Bronchial epithelial cell (primary cell): ENCODE measurements around the gene TMEM218. TPM values are rescaled to one million over a fixed set of nuclear protein-coding genes. Genes with fewer than 3 reads are reported as not detected.

Experiments used
- DNase-seq: peaks from one replicate; pipeline ENCODE4 v3.0.0-alpha.2; 2010; ENCODE audit warnings: low read depth
- FAIRE-seq: peaks from 2 replicates; lab custom pipeline; 2011; peaks lifted over from hg19 to GRCh38; lab: Jason Lieb, UNC
- H3K27me3 ChIP-seq: 2 replicates; pipeline ENCODE4 v1.5.1; 2011; ENCODE audit warnings: low read length; ENCODE audit not compliant: control insufficient read depth, insufficient read depth
- H3K36me3 ChIP-seq: 2 replicates; pipeline ENCODE4 v1.5.1; 2011; ENCODE audit warnings: low read length; ENCODE audit not compliant: control insufficient read depth, insufficient read depth
- H3K4me3 ChIP-seq: 2 replicates; pipeline ENCODE4 v1.5.1; 2011; ENCODE audit warnings: mild to moderate bottlenecking, low read depth, low read length, control low read depth
- CTCF ChIP-seq: IDR thresholded peaks from 2 replicates; pipeline ENCODE4 v1.5.1; 2011; ENCODE audit warnings: mild to moderate bottlenecking, moderate library complexity, low read length, control low read depth, inconsistent platforms; ENCODE audit not compliant: insufficient read depth, severe bottlenecking
- total RNA-seq: library from RNA; depleted of rRNA; stranded (reverse); fragments of >200 nt; gene quantifications from 2 replicates; pipeline ENCODE4 v1.2.1, GENCODE V29; 2014

Gene TMEM218
- total RNA-seq, 1 donor from 2014 or later = 28.4 TPM

GRCh38 chr11:125075900-125076317, 35.5 kb downstream of the TMEM218 start:
- no peak for FAIRE-seq

GRCh38 chr11:125075242-125075625, 36.2 kb downstream of the TMEM218 start:
- Histone ChIP-seq H3K27me3 (no peaks in the 10 kb centered on the region), H3K36me3 (no peaks in the 10 kb centered on the region), H3K4me3 (no peak overlapping the region)
- DNase-seq (no peak), FAIRE-seq (no peak)
- no peak for TF ChIP-seq CTCF

More at GRCh38 chr11:125075900-125076317, 35.5 kb downstream of the TMEM218 start:
- Histone ChIP-seq H3K36me3 (no peaks in the 10 kb centered on the region), H3K4me3 (no peak overlapping the region), H3K27me3 (no peaks in the 10 kb centered on the region)
- TF ChIP-seq CTCF = peak; percentile 44
- peak; percentile 59 for DNase-seq

- no peak for TF ChIP-seq CTCF
- no peaks in the 10 kb centered on the region for H3K36me3 ChIP-seq
- no peaks in the 10 kb centered on the region for H3K27me3 ChIP-seq
- no peak for DNase-seq
- no peak overlapping the region for H3K4me3 ChIP-seq
- no peak for FAIRE-seq
Measured at GRCh38 chr11:125074511-125075241, 36.8 kb downstream of the TMEM218 start.

GRCh38 chr11:125073616-125074483, 37.6 kb downstream of the TMEM218 start:
- DNase-seq = no peak

GRCh38 chr11:125072961-125073590, 38.4 kb downstream of the TMEM218 start:
- TF ChIP-seq CTCF = no peak
- no peaks in the 10 kb centered on the region for H3K36me3 ChIP-seq
- H3K27me3 ChIP-seq = no peaks in the 10 kb centered on the region
- H3K4me3 ChIP-seq = no peak overlapping the region
- FAIRE-seq = no peak
- no peak for DNase-seq

More at GRCh38 chr11:125073616-125074483, 37.6 kb downstream of the TMEM218 start:
- no peak for FAIRE-seq
- no peak for TF ChIP-seq CTCF
- no peak overlapping the region for H3K4me3 ChIP-seq
- no peaks in the 10 kb centered on the region for H3K36me3 ChIP-seq
- no peaks in the 10 kb centered on the region for H3K27me3 ChIP-seq
